GM18520 (cell line): ENCODE data around the gene THYN1.

Experiments
- ATAC-seq: cut with Tn5 transposase; IDR thresholded peaks from one replicate; pipeline ENCODE4 v1.9.1; 2021; ENCODE audit not compliant: unreplicated experiment

Gene THYN1

DNA sequence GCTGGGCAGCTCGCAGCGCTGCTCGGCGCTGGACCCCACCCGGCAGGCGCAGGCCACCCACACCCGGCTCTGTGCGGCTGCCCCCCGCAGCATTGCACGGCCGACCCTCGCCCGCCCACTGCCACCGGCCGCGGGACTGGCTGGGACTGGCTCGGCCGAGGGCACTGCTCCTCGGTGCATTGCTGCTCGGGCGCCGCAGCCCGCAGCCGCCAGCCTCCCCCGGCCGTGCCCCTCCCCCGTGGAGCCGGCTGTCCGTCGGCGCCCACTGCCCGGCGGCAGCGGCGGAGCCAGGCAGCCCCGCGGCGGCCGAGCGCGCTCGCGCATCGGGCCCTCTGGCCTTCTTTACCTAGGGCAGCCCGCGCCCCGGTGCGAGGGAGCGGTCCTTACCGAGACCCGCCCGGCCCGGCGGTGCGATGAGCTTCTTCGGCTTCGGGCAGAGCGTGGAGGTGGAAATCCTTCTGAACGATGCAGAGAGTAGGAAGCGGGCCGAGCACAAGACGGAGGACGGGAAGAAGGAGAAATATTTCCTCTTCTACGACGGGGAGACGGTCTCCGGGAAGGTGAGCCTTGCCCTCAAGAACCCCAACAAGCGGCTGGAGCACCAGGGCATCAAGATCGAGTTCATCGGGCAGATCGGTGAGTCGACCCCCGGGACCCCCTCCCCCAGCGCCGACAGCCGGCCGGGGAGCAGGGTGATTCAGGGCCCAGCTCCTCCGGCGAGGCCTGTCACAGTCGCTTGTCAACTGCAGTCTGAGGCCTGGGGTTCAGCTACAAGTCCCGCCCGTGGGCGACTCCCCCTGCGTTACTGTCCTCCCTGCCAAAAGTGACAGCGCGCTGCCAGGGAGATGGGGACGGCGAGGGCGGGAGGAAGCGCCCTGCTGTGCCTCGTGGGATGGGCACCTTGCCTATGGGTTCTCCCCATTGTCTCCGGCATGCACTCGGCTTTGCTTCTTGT, 28.2 kb downstream of the THYN1 start:
- no peak for ATAC-seq

DNA sequence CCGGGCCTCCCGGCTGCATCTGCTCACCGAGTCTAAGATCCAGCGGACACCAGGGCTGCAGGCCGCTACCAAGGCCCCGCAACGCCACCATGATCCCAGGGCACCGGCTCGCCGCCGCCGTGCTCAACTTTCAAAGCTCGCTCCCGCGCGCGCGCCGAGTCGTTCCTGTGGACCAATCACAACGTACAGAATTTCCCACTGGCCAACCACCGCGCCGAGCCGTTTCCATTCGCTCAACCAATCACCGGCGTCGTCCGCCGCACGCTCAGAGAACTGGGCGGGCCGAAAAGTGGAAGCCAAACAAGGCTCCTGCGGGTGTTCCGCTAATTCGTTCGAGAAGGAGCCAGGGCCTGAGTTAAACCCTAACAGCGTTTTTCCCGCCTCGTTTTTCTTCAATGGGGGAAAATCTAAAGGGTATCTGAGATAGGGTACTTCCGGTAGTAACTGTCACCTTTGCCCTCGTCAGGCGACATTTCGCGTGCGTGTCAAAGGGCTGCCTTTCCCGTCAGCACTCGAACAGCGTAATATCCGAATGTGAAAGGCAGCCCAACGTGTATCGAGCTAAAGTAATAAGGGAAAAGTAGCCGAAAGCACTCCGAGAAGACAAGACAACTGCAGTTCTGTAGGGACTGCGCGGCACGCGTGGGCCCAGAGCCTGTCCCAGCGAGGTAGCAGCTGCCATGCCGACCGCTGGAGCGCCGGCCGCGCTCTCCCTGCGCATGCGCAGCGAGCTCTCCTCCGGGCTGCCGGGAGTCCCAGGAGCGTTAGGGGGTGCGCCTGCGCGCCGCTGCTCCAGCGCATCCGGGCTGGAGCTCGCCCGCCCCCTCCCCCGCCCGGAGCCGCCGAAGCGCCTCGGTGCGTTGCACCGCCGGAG, 29.1 kb downstream of the THYN1 start, which contains the start of the genes NCAPD3 and VPS26B:
NCAPD3 (minus strand) TSS at position 132 of the 874 bp plus-strand sequence; CDS start at position 91, 41 bp downstream.
VPS26B (plus strand) TSS at position 836 of the 874 bp plus-strand sequence. CDS start 452 bp downstream, outside the sequence.
- peak; percentile 63 for ATAC-seq

DNA sequence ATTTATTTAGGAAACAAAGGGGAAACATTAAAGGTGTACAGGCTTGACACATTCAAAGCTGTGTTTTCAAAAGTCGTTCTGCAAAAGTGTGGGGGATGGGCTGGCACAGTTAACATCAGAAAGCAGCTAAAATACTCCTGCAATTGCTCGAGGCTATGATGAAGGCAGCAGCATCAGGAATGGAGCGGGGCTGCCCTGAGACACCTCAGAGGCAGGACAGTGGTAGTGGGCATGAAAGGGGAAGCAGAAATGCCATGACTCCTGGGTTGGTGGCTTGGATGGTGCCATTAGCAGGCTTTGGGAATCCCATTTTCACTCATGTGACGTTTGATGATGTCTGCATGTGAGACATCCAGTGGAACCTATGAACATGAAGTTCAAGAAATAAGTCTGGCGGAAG, 30.0 kb downstream of the THYN1 start:
- ATAC-seq, result no peak

DNA sequence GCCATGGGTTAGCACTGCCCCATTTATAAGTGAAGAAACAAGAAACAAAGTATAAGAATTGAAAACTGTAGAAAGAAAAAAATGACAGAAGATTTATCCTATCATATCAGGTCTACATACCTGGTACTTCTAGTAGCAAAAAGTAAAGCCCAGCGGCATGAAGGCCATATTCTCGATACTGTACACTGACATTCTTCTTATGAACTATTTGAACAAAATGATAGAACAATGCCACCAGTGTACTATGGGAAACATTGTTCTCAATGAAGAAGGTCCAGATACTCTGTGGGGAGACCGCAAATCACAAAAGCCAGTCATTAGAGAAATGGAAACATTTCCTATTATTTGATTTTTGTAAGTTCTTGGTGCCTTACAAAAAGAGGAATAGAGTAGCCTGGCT, 36.3 kb downstream of the THYN1 start:
- ATAC-seq, result no peak

DNA sequence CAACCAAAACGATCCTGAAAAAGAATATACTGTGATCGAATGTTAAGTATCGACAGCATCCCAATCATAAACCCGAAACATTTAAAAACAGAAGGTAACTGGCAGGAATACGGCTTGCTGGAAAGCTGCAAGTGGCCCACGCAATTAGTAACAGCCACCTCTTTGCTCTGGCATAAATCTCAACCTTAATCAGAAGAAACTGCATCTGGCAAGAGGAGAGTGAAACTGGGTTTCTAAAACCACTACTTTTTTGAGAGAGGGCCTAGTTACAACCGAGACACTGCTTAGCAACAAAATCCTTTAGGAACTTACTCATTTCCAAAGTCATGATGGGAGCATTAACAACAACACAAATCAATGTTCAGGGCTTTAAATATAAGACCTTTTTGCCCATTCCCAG, 37.3 kb downstream of the THYN1 start:
- ATAC-seq, result no peak

DNA sequence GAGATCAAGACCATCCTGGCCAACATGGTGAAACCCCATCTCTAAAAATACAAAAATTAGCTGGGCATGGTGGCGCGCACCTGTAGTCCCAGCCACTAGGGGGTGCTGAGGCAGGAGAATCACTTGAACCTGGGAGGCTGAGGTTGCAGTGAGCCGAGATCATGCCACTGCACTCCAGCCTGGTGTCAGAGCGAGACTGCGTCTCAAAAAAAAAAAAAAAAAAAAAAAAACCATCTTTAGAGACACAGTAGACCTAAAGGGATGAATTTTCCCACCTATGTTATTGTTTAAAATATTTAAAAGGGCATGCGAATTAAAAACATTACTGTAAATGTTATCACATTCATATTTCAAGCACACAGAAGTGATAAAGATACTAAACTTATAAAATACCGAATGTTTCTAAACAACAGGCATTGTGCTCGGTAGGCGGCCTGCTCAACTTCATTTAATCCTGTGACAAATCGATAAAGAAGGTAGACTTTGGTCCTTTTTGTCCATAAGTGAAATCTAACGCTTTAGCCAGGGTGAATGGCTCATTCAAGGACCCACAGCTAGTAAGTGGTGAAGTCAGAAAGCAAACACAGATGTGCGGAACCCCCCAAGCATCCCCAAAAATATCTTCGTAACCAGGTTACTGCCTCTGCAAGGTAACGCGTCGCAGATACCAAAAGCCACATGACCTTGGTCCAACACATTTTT, 45.5 kb downstream of the THYN1 start:
- no peak for ATAC-seq

DNA sequence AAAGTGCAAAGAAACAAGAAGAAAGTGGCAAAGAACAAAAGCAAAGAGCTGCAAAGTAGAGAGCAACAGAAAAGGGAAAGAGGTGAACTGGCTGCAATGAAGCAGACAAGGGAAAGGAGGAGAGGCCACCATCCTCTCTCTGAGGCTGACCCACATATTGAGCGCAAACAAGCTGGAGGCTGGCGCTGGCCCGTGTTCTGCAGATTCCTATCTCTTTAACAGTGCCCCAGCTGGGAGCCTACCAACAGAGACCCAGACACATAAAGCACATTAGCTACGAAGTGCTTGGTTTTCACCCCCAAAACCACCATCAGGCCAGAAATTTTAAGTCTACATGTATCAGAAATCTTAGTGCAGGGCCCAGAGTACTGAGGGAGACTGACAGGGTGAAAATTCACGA, 47.0 kb downstream of the THYN1 start:
- no peak for ATAC-seq

DNA sequence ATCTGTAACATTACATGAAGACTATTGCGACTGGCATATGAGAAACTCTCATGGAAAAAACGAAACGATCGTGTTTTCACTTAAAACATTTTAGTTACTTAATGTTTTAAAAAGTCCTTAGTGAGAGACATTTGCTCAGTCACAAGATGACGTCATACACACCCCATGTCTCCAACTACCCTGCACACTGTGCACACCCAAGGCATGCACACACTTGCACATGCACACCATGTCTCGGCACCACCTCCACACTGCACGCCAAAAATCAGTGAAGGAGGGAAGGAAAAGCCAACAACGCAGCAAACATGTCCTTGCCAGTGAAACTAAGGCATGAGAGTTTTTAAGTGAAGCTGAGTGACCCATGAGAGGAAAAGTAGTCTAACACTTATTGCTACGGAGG, 47.4 kb downstream of the THYN1 start:
- no peak for ATAC-seq

DNA sequence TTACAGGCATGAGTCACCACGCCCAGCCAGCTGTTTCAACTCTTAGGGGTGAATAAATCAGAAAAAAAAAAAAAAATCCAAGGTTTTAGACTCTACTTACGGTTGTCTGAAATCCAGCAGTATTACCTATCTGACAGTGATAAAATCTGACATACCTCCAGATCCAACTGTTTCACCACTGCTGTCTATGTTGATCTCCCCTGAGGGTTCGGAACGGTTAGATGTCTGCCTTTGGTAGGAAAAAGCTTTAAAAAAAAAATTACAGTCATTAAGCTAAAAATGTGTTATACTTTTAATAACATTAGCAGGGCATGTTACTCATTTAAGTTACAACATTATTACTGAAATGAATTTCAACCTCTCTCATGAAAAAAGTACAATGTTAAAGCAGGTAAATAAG, 50.5 kb downstream of the THYN1 start:
- ATAC-seq, result no peak

DNA sequence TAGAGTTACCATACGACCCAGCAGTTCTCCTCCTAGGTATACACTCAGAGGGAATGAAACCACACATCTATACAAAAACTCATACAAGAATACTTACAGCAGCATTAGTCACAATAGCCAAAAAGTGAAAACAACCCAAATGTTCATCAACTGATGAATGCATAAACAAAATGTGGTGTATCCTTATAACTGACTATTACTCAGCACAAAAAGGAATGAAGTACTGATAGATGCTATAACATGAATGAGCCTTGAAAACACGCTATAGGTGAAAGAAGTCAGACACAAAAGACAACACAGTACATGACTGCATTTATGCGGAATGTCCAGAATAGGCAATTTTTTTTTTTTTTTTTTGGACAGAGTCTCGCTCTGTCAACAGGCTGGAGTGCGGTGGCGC, 52.5 kb downstream of the THYN1 start:
- ATAC-seq, result no peak

DNA sequence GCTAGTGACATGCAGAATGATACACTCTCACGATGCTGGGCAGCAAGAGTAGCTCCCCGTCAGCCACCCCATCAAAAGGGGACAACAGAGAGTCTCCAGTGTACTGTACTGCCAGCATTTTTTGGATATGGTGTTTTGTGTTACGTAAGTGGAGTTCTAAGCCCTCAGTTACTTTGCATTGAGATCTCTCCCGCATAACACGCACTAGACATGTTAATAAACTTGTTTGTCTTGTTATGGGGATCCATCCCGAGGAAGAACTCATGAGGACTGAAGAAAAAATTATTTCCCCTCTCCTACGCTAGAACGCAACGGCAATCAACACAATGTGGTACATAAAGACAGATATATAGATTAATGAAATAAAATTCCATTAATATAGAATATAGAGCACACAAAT, 53.6 kb downstream of the THYN1 start:
- ATAC-seq, result no peak
